ENCODE results near the gene STX16.

Gene STX16, protein sequence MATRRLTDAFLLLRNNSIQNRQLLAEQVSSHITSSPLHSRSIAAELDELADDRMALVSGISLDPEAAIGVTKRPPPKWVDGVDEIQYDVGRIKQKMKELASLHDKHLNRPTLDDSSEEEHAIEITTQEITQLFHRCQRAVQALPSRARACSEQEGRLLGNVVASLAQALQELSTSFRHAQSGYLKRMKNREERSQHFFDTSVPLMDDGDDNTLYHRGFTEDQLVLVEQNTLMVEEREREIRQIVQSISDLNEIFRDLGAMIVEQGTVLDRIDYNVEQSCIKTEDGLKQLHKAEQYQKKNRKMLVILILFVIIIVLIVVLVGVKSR

DNA sequence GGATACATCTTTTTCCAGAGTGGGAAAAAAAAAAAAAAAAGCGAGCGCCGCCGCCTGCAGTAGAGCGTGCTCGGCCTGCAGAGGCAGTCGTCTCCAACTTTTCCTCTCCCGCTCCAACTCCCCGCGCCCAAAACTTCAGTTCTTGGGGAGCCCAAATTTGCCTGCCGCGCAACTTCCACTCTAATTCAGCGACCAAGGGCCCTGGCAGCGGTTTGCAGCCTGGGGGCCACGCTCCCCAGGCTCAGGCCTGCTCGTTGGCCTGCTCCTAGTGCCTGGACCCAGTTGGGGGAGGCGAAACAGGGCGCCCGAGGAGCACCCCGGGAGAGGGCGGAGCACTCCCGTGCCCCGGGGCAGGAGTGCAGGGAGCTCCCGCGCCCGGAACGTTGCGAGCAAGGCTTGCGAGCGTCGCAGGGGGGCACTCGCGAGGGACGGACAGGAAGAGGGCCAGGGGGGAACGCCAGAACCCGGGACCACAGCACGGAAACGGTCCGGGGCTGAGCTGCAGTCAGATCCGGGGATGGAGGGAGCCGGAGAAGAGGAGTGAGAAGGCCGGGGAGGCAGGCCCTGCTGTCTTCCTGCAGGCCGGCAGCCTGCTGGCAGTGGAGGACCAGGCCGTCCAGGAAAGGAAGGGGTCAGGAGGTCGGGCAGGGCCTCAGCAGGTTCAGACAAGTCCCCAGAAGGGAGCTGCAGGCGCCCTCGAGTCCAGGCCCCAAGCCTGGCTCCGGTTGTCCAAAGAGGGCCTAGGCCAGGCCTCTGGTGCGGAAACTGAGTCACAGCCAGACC, at the start of gene STX16:
Gene STX16 (plus strand): TSS at position 508 of the 783 bp plus-strand sequence. CDS start 724 bp downstream, outside the sequence.
- peak; percentile 83 for DNase-seq

DNA sequence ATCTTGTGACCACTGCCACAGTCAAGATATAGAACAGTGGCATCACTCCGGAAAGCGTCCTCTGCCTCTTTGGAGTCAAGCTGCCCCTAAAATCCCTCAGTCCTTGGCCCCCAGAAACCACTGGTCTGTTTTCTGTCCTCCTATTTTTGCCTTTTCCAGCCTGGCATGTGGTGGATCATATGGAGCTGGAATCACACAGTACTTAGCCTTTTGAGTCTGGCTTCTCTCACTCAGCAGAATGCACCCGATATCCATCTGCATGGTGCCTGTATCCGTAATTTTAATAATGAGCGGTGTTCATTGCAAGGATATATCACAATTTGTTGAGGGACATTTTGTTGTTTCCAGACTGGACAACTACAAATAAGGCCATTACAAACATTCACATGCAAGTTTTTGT, 49.0 kb upstream of the STX16 start:
- no peak for DNase-seq

DNA sequence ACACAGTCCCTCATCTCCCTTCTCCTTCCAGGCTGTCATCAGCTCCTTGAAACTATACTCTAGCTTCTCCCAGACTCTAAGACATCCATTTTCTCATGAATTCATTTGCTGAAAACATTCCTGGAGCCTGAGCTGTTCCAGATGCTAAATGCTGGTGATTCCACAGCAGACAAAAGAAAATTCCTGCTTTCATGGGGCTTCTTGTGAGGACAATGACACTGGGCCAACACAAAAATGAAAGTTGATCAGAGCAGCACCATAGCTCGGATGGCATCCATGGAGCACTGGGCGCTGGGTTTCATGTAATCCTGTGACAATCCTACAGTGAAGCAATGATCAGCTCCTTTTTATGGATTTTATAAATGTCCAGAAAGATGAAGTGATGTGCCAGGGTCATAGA, 47.4 kb upstream of the STX16 start:
- DNase-seq = no peak

DNA sequence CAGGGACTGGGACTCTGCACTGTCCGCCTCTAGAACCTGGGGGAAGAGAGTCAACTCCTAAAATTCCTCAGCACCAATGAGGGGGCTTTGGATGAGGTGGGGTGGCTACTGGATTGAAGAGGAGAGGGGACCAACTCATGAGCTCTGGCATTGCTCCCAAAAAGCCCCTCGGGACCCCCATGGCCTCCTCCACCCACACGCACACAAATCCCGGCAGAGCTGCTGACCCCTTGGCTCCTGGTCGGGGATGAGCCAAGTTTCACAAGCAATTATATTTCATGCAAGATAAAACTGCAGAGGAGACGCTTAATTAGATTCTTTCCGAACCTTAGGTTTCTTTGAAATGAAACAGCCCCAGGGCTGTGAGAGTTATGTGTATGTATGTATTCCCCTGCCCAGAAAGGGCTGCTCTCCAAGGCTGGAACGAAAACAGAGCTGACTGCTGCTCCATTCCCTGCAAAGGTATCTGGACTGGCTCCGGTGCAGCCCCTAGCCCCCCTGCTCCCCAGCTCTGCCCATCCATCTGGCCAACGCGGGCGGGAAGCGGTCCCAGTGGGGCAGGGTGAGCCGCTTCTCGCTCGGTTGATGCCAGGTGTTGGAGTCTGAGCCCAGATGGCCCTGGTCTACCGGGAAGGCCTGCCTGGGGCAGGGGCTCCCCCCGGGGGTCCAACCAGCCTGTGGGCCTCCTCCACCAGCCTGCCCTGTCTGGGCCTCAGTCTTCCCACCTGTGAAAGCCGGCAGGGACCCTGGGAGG, 46.8 kb upstream of the STX16 start:
- no peak for DNase-seq

DNA sequence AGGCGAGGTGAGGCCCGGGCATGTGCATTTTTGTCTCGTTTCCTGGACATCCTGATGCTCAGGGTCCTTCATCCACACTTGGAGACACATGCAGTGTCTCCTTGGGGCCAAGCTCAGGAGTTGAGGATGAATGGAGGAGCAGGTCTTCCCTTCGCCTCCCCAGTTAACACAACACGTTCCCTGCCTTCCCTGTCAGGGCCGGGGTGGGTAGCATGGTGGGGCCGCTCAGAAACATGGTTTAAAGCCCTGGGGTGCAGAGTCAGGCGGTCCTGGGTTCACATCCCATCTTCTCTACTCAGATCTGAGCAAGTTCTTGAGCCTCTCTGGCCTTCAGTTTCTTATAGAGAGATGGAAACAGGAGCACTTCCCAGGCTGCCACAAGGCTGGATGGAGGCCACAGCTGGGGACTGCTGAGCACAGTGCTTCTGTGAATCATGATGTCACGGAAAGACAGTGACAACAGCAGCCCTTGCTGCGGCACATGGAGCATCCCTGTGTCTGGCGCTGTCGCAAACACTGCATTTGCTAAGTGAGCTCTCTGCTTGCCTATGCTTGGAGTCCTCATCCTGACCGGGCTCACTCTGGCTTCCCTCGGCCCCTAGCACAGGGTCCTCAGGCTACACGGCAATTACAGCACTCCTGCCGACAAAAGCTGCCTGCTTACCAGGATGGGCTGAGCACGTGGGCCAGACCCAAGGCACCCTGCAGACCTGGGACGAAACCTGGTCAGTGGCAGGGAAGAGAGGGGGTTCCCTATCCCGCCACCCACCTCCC, 45.6 kb upstream of the STX16 start:
- no peak for DNase-seq

DNA sequence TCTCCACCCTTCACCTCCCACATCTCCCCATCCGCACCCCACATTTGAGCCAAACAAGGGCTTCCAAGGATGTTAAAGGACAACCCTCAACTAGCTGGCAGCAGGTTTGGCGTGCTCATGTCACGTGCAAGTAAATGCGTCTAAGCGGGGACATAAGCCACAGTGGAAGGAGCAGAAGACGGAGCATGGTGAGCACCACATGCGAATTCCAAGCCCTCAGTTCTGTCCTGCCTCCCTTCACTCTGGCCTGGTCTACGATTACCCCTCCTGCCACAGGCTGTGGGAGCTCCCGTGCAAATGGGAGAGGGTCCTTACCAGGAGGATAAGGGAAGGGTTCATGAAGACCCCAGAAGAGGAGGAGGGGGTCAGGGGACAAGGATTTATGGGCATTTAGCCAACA, 44.9 kb upstream of the STX16 start:
- DNase-seq = no peak

DNA sequence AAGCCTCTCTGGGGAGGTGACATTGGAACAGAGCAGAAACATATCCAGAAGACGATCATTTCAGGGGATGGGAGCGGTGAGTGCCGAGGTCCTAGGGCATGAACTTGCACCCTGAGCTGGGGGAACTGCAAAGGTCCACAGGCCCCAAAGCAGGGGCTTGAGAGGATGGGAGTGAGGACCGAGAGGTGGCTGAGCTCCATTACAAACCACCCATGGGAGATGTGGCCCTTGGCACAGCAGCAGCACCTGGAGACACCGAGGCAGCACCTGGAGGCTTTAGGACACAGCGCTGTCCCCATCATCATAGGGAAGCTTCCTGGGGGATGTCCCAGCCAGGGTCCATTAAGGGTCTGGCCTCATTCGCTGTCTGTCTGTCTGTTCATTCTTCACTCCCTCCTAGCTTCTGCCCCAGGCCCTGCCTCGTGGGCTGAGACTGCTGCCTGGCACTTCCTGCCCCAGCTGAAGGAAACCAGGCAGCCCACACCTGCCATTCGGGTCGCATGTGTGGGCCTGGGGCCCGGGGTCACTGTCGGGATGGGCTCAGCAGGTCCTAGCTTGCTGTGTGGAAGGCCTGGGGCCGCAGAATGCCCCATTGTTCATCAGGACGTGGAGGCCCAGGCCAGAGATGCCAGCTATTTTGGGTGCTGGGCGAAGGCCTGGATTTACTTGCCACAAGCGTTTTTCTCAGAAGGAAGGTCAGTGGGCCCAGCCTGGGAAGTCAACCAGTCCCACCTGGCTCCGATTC, 42.8 kb upstream of the STX16 start:
- no peak for DNase-seq

DNA sequence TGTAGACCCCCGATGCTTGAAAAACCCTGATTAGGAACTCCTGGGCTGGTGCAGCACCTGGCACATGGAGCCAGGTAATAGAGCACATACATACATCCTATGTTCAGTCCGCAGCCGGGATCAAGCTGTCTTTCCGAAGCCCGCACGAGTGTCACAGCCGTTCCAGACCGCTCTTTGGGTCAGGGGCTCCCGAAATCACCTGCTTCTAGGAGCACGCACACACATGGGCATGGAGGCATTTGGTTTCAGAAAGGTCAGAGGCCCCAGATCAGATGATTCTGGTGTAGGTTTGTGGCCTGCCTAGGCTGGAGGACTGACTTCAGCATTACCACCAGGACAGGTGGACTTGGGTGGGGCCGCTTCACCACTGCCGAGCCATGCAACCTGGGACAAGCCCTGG, 42.1 kb upstream of the STX16 start:
- no peak for DNase-seq

DNA sequence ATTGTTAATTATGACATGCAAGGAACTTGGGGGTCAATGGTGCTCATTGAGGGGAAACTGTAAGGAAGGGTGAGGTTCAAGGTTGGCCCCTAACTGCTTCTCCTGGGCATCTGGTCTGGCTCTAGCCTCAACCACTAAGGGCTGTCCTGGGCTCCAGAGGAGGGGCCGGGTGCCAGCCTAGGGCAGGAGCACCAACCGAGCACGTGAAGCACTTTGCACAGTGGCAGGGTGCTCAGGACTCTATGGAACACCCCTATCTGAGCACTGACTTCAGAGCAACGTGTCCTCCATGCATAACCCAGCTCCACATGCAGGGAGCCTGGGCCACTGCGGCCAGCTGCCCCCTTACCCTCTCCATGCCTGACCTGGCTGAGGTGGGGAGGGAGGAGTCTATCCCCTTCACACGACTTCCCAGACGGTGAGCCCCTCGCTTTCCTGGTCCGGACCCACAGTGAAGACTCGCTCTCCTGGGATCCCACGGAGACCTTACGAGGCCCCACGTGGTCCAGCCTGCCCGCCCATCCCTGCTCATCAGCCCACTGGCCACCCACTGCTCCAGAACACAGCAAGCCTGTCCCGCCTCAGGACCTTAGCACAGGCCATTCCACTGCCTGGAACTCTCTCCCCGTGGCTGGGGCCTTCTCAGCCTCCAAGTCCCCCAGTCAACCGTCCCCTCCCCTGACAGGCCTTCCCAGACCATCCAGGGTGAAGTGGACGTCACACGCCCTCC, 40.8 kb upstream of the STX16 start:
- DNase-seq = no peak

DNA sequence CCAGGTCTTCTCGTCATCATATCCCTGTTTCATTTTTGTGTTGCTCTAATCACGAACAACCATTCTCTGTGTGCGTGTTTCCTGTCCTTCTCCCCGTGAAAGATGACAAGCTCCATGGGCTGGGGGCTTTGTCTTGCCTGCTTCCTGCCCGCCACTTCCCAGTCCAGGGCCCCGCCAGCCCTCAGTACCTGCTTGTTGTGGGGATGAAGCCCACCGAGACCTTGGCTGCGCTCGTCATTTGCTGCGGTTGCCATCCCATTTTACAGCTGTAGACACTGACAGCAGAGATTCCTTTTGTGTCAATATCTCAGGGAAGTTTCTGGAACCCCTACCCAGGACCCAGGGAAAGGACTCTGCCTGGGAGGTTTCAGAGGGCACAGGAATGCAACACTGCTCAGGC, 40.3 kb upstream of the STX16 start:
- DNase-seq = no peak

DNA sequence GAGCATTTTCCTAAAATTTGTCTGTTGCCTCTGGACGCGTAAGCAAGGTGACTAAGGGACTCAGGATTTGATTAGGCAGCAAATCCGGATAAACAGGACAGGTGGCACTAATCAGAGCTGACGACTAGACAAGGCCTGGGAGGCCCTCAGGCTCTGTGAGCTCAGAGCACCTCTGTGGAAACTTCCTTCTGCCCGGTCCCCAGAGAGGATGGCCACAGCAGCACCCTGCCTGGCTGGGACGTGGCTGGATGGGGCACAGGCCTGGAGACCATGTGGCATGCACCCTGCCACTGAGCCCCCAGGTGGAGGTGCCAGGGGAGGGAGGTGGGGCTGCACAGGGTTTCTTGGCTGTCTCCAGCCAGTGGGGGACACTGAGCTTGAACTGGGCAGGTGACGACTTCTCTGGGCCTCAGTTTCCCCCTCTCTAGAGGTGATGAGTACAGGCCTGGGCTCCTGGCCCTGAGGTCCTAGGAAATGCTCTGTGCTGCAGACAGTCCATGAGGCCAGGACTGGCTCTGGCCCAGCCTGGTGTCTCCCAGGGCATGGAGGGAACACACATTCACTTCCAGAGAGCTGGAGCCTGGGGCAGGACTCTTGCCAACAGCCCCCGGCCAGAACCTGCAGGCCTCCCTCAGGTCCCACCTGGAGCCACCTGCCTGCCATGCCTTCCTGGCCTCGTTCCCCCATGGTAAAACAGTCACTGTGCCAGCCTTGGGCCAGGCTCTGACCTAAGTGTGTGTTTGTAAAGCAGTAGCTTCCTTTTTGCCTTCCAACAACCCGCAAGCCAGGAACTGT, 39.6 kb upstream of the STX16 start:
- no peak for DNase-seq

DNA sequence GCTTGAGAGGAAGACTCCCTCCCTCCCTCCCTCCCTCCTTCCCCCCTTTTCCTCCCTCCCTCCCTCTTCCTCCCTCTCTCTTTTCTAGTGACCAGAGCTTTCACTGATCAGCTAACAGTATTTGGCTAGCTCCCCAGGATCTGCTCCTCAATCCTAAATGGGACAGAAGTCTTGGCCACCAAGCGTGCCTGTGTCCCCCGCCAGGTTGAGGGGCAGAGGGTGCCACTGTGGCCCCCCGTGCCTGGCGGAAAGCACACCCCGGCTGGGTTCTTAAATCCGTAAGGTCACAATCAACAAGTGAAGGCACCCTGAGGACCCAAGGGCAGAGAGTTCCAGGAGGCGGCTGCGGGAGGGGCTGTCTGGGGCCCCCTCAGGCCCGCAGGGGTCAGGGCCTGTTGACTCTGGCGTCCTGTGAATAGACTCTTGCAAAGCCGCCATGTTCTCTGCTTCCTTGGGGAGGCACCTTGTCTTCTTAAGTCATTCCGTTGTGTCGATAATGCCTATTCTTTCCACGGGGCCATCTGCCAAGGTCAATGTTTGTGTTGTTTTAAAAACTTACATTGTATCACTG, 38.9 kb upstream of the STX16 start:
- DNase-seq = no peak

DNA sequence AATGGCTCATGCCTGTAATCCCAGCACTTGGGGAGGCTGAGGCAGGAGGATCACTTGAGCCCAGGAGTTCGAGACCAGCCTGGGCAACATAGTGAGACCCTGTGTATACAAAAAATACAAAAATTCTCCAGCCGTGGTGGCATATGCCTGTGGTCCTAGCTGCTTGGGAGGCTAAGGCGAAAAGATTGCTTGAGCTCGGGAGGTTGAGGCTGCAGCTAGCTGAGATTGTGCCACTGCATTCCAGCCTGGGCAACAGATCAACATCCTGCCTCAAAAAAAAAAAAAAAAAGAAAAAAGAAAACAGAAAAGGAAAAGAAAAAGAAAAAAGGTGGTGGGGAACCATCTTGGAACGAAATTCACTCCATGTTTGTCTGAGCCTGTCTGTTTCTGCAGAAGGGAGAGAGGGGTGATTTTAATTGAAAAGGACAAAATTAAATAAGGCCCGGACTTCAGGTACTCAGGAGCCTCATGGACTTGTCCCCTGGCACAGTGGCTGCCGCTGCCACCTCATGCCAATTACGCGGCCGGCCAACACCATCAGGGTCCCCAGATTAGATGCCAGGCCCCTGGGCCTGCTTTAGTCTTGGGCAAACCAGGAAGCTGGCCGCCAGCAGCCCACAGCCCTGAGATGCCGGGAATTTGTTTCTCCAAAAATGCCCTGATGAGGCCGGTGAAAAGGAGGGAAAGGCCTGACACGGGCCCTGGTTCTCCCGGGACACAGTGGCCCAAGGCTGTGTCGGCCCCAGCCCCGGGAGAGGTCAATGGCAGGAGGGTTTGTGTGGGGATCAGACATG, 37.8 kb upstream of the STX16 start:
- DNase-seq = no peak

DNA sequence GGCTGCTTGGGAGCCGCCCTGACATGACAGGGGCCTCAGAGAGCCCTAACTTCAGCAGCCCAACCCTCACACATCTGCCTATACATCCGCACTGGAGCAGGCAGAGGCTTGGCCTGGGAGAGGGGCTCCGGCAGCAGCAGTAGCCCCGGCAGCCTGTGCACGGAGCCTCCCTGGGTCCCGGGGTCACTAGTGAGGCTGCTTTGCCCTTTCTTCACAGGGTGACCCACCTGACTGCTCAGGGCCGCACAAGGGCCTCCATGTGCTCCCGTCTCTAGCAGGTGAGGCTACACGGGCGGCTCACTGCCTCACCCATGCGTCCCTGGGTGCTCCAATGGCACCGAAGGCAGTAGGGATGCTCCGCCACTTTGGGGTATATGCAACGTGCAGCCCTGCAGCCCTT, 36.7 kb upstream of the STX16 start:
- DNase-seq = no peak

DNA sequence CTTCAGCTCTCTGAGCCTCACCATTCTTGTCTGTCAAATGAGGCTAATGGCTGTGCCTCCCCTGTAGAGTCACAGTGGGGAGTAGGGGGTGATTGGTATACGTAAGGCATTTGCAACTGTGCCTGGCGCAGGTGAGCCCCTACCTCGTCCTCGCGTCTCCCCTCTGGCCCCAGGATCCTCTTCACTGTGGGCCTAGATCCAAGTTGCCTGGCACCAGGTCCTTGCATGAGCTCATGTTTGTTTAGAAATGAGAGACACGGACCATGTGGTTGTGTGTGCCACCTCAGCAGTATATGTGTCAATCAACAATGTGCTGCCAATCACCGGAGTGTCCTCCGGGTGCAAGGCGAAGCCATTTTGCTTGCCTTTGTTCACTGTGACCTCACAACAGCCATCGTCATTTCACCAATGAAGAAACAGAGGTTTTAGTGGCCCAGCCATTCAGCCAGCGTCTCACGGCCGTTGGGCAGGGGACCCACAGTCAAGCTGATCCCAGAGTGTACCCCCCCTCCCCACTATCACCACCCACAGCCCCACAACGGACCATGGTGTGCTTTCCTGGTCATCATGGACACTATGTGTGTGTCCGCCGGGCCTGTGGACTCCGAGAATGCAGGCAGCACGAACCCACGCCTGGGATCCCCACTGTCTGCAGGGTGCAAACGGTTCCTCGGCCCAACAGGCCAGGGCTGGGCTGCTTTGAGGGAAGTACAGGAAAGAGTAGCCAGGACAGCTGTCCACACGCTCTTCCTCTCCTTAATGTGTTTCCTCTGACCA, 35.9 kb upstream of the STX16 start:
- DNase-seq = no peak

DNA sequence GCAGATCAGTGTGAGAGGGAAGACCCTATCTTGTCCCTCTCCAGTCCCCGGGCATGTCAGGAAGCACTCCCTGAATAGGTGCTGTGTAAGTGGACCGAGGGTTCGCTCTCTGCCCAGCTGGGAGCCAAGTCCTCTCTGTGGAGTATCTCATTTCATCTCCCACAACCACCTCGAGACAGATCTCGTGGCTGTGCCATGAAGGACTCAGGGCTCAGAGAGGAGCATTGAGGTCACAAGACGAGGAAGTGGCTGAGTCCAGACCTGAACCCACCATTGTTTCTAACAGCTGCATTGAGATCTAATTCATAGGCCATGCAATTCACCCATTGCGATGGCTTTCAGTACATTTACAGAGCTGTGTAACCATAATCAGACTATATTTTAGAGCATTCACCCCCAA, 34.7 kb upstream of the STX16 start:
- no peak for DNase-seq

DNA sequence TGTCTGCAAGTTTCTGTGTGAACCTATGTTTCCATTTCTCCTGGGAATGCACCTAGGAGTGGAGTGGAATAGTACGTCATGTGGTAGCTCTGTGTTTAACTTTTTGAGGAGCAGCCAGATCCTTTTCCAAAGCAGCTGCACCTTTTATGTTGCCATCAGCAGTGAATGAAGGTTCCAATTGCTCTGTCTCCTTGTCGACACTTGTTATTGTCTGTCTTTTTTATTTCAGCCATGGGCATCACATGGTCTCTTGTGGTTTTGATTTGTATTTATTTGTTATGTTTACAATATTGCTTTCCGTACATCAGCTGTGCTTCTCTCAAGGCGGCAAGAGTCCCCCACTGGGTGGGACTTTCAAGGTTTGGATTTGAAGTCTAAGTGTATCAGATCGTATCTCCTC, 33.9 kb upstream of the STX16 start:
- DNase-seq = no peak

DNA sequence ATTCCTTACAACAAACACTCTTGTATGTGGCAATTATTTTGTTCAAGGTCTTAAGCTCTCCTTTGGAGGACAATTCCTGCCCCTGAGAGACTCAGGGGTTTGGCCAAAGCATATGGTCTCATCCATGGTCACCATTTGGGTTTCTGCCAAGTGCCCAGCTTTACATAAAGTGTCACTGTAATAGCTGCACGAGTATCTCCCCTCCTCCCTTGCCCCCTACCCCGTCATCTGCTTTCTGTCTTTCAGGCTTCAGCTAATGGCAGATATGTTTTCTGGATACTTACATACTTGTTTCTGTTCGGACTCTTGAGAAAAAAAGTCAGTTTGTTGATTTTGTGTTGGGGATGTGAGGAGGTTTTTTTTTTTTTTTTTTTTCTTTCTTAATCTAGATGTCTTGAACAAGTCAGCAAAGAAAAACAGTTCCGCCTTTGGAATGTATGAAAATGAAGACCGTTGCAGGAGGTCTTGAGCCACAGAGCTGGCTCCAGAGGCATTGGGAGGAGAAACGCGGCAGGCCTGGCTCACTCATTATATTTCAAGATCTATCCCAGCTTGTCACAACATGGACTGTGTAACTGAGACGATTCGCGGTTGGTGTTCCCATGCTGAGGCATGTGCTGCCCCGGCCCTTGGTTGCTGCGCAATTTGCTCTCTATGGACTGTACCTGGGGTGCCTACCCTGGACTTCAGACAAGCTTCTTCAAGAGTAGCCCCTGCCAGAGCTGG, 32.6 kb upstream of the STX16 start:
- no peak for DNase-seq
